SK-N-SH treated with all-trans-retinoic acid at 6 μM for 48 hours (cell line): Measurements from ENCODE around the gene EIF2S1.

ENCODE experiments used
- ATAC-seq: fragments of 200-7000 bp; cut with Tn5 transposase; 3 replicates; pipeline ENCODE4 v1.9.1; 2020; ENCODE audit warnings: mild to moderate bottlenecking, moderate library complexity
- ARNTL ChIP-seq: fragments of 450-650 bp; formaldehyde crosslinking; IDR thresholded peaks from 2 replicates; pipeline ENCODE4 v1.5.0; 2020; ENCODE audit warnings: low read depth, mild to moderate bottlenecking, moderate library complexity, borderline replicate concordance
- BACH2 ChIP-seq: fragments of 250-450 bp; sonication (Bioruptor Pico); IDR thresholded peaks from 2 replicates; pipeline ENCODE4 v1.9.0; 2021; ENCODE audit warnings: mild to moderate bottlenecking, borderline replicate concordance
- ESRRG ChIP-seq: fragments of 250-450 bp; sonication (Bioruptor Pico); IDR thresholded peaks from 2 replicates; pipeline ENCODE4 v1.6.1; 2021; ENCODE audit warnings: mild to moderate bottlenecking
- GLIS3 ChIP-seq: fragments of 250-450 bp; sonication (Bioruptor Pico); IDR thresholded peaks from 2 replicates; pipeline ENCODE4 v1.5.0; 2020; ENCODE audit warnings: mild to moderate bottlenecking, moderate library complexity
- PPARA ChIP-seq: fragments of 250-450 bp; sonication (Bioruptor Pico); IDR thresholded peaks from 2 replicates; pipeline ENCODE4 v1.5.0; 2020; ENCODE audit warnings: mild to moderate bottlenecking, borderline replicate concordance
- RARB ChIP-seq: fragments of 250-450 bp; sonication (Bioruptor Pico); IDR thresholded peaks from 2 replicates; pipeline ENCODE4 v1.8.0; 2021; ENCODE audit warnings: mild to moderate bottlenecking, moderate library complexity
- SNAI2 ChIP-seq: fragments of 250-450 bp; sonication (Bioruptor Pico); IDR thresholded peaks from 2 replicates; pipeline ENCODE4 v1.5.0; 2020; ENCODE audit warnings: mild to moderate bottlenecking, moderate library complexity
- TCF4 ChIP-seq: fragments of 250-450 bp; sonication (Bioruptor Pico); IDR thresholded peaks from 2 replicates; pipeline ENCODE4 v1.8.0; 2021; ENCODE audit warnings: mild to moderate bottlenecking, moderate library complexity, borderline replicate concordance
- TOX ChIP-seq: fragments of 250-450 bp; sonication (Bioruptor Pico); IDR thresholded peaks from 2 replicates; pipeline ENCODE4 v1.8.0; 2021; ENCODE audit warnings: mild to moderate bottlenecking, moderate library complexity, borderline replicate concordance
- ZC3H10 ChIP-seq: fragments of 250-450 bp; sonication (Bioruptor Pico); IDR thresholded peaks from 2 replicates; pipeline ENCODE4 v1.5.1; 2021; ENCODE audit warnings: mild to moderate bottlenecking, moderate library complexity
- ZFP30 ChIP-seq: fragments of 450-650 bp; formaldehyde crosslinking; IDR thresholded peaks from 2 replicates; pipeline ENCODE4 v1.5.0; 2022; ENCODE audit warnings: mild to moderate bottlenecking, moderate library complexity
- ZNF565 ChIP-seq: fragments of 450-650 bp; formaldehyde crosslinking; conservative IDR thresholded peaks from 2 replicates; pipeline ENCODE4 v1.5.0; 2020; ENCODE audit warnings: low read depth, mild to moderate bottlenecking, moderate library complexity
- ZNF70 ChIP-seq: fragments of 450-650 bp; formaldehyde crosslinking; IDR thresholded peaks from 2 replicates; pipeline ENCODE4 v1.5.0; 2020; ENCODE audit warnings: mild to moderate bottlenecking, moderate library complexity
- ZNF8 ChIP-seq: fragments of 450-650 bp; formaldehyde crosslinking; IDR thresholded peaks from 2 replicates; pipeline ENCODE4 v1.5.0; 2020; ENCODE audit warnings: mild to moderate bottlenecking, moderate library complexity
- TF ChIP-seq, protein P1 (sequence below): fragments of 250-450 bp; sonication (Bioruptor Pico); IDR thresholded peaks from 2 replicates; pipeline ENCODE4 v1.5.1; 2020; ENCODE audit warnings: low read depth, mild to moderate bottlenecking, moderate library complexity
- TF ChIP-seq, protein P2 (sequence below): fragments of 250-450 bp; sonication (Bioruptor Pico); IDR thresholded peaks from 2 replicates; pipeline ENCODE4 v1.8.0; 2020; ENCODE audit warnings: mild to moderate bottlenecking, moderate library complexity, borderline replicate concordance
- TF ChIP-seq, protein P3 (sequence below): fragments of 250-450 bp; sonication (Bioruptor Pico); IDR thresholded peaks from 2 replicates; pipeline ENCODE4 v1.5.0; 2020; ENCODE audit warnings: mild to moderate bottlenecking, moderate library complexity
- TF ChIP-seq, protein P4 (sequence below): fragments of 250-450 bp; sonication (Bioruptor Pico); IDR thresholded peaks from 2 replicates; pipeline ENCODE4 v1.5.1; 2021; ENCODE audit warnings: mild to moderate bottlenecking, moderate library complexity

Gene EIF2S1

DNA sequence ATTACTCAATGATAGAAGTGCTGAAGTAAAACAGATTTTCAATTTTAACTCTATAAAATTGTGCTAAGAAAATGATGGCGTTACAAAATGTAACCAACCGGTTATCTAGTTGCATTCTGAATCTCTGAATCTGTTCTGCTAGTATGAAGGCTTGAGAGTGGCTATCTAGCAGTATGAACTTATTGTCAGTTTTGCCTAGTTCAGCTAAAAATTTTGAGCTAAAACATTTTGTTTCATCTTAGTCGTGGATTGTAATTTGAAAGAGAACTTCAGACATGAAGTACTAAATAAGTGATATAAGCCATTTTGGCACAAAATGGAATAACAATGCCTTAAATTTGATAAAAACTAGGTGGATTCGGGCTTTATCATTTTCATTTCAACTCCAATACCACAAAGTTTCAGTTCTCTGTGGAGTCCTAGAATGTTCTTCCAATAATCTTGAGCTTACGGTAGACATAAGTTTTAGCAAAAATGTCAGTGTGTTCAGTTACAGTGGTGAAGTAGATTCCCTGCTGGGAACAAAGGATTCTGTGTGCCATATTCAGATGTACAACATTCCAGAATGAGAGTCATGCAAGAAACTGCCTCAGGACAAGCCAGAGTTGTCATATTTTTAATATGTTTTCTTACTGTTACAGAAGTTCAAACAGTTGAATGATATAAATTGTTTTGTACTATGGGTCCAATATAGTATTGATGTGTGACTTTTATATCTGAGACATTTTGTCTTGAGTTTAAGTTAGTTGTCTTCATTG lies 28.6 kb upstream of the EIF2S1 start:
- ATAC-seq = no peak
- TF ChIP-seq ZNF70 = no peak
- no peak for TF ChIP-seq PPARA (CRISPR knock-in tag)
- TF ChIP-seq, protein P1, sequence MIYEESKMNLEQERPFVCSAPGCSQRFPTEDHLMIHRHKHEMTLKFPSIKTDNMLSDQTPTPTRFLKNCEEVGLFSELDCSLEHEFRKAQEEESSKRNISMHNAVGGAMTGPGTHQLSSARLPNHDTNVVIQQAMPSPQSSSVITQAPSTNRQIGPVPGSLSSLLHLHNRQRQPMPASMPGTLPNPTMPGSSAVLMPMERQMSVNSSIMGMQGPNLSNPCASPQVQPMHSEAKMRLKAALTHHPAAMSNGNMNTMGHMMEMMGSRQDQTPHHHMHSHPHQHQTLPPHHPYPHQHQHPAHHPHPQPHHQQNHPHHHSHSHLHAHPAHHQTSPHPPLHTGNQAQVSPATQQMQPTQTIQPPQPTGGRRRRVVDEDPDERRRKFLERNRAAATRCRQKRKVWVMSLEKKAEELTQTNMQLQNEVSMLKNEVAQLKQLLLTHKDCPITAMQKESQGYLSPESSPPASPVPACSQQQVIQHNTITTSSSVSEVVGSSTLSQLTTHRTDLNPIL (CRISPR knock-in tag) = no peak
- no peak for TF ChIP-seq GLIS3
- TF ChIP-seq ARNTL = no peak
- no peak for TF ChIP-seq ZC3H10
- TF ChIP-seq, protein P2, sequence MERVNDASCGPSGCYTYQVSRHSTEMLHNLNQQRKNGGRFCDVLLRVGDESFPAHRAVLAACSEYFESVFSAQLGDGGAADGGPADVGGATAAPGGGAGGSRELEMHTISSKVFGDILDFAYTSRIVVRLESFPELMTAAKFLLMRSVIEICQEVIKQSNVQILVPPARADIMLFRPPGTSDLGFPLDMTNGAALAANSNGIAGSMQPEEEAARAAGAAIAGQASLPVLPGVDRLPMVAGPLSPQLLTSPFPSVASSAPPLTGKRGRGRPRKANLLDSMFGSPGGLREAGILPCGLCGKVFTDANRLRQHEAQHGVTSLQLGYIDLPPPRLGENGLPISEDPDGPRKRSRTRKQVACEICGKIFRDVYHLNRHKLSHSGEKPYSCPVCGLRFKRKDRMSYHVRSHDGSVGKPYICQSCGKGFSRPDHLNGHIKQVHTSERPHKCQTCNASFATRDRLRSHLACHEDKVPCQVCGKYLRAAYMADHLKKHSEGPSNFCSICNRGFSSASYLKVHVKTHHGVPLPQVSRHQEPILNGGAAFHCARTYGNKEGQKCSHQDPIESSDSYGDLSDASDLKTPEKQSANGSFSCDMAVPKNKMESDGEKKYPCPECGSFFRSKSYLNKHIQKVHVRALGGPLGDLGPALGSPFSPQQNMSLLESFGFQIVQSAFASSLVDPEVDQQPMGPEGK = no peak
- TF ChIP-seq ZNF565 = no peak
- no peak for TF ChIP-seq SNAI2
- TF ChIP-seq ESRRG = no peak
- TF ChIP-seq ZNF8 (CRISPR knock-in tag) = no peak
- TF ChIP-seq, protein P3, sequence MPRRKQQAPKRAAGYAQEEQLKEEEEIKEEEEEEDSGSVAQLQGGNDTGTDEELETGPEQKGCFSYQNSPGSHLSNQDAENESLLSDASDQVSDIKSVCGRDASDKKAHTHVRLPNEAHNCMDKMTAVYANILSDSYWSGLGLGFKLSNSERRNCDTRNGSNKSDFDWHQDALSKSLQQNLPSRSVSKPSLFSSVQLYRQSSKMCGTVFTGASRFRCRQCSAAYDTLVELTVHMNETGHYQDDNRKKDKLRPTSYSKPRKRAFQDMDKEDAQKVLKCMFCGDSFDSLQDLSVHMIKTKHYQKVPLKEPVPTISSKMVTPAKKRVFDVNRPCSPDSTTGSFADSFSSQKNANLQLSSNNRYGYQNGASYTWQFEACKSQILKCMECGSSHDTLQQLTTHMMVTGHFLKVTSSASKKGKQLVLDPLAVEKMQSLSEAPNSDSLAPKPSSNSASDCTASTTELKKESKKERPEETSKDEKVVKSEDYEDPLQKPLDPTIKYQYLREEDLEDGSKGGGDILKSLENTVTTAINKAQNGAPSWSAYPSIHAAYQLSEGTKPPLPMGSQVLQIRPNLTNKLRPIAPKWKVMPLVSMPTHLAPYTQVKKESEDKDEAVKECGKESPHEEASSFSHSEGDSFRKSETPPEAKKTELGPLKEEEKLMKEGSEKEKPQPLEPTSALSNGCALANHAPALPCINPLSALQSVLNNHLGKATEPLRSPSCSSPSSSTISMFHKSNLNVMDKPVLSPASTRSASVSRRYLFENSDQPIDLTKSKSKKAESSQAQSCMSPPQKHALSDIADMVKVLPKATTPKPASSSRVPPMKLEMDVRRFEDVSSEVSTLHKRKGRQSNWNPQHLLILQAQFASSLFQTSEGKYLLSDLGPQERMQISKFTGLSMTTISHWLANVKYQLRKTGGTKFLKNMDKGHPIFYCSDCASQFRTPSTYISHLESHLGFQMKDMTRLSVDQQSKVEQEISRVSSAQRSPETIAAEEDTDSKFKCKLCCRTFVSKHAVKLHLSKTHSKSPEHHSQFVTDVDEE (CRISPR knock-in tag) = no peak

DNA sequence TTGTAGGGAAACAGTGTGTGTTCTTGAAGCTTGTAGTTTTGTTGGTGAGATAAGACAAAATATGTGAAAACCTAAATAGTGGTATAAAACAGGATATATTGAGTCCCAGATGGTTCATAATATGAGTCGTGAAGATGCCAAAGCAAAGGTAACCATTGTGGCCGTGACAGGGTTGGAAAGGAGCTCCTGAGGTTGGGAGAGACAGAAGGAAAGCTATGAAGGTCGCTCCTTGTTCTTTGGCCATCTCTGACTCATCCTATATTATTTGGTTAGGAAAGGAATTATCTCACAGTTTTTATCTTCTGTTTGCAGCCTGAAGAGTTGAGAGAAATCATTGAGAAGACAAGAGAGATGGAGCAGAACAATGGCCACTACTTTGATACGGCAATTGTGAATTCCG lies 27.7 kb upstream of the EIF2S1 start:
- ATAC-seq = no peak

More for the DNA sequence above, 27.7 kb upstream of the EIF2S1 start:
- TF ChIP-seq, protein P1 (CRISPR knock-in tag) = no peak
- no peak for TF ChIP-seq GLIS3
- no peak for TF ChIP-seq ZNF565
- no peak for TF ChIP-seq ZC3H10
- TF ChIP-seq RARB (CRISPR knock-in tag) = no peak
- TF ChIP-seq, protein P2 = no peak
- no peak for TF ChIP-seq ESRRG
- TF ChIP-seq, protein P4, sequence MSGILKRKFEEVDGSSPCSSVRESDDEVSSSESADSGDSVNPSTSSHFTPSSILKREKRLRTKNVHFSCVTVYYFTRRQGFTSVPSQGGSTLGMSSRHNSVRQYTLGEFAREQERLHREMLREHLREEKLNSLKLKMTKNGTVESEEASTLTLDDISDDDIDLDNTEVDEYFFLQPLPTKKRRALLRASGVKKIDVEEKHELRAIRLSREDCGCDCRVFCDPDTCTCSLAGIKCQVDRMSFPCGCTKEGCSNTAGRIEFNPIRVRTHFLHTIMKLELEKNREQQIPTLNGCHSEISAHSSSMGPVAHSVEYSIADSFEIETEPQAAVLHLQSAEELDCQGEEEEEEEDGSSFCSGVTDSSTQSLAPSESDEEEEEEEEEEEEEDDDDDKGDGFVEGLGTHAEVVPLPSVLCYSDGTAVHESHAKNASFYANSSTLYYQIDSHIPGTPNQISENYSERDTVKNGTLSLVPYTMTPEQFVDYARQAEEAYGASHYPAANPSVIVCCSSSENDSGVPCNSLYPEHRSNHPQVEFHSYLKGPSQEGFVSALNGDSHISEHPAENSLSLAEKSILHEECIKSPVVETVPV (CRISPR knock-in tag) = no peak
- TF ChIP-seq SNAI2 = no peak
- no peak for TF ChIP-seq ARNTL
- no peak for TF ChIP-seq ZNF8 (CRISPR knock-in tag)
- no peak for TF ChIP-seq ZNF70
- TF ChIP-seq TOX (CRISPR knock-in tag) = no peak
- TF ChIP-seq PPARA (CRISPR knock-in tag) = no peak
- TF ChIP-seq BACH2 (CRISPR knock-in tag) = no peak
- no peak for TF ChIP-seq ZFP30 (CRISPR knock-in tag)
- no peak for TF ChIP-seq TCF4 (CRISPR knock-in tag)
